HG02642 (cell line): ENCODE data around the gene MASP1.

Experiments
- ATAC-seq: cut with Tn5 transposase; IDR thresholded peaks from one replicate; pipeline ENCODE4 v1.9.1; 2021; ENCODE audit warnings: mild to moderate bottlenecking; ENCODE audit not compliant: unreplicated experiment, poor library complexity

MASP1 gene

GRCh38 chr3:187291512-187292132 is at the start of gene MASP1:
Gene MASP1 (minus strand): TSS chr3:187291737. CDS start chr3:187291632, 105 bp downstream.
- no peak for ATAC-seq

DNA sequence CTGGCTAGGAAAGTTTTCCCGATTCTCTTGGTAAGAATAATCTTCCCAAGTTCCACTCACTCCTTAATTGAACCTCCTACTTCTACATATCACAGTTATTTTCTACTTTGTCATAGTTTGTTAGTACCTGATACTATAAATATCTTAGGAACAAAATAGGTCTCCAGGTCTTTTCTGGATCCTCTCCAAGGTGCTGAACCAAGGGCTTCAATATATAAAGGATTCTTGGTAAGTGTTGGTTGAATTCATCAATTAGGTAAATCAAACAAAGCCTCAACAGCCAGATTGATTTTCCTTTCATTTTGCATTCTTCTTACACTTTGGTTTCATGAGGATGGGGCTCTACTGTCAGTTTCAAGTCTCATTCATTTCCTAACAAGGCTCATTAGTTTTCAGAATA is 49.0 kb upstream of the MASP1 start:
- ATAC-seq: no peak

- no peak for ATAC-seq
Observed at GRCh38 chr3:187336322-187336721, 44.8 kb upstream of the MASP1 start.

DNA sequence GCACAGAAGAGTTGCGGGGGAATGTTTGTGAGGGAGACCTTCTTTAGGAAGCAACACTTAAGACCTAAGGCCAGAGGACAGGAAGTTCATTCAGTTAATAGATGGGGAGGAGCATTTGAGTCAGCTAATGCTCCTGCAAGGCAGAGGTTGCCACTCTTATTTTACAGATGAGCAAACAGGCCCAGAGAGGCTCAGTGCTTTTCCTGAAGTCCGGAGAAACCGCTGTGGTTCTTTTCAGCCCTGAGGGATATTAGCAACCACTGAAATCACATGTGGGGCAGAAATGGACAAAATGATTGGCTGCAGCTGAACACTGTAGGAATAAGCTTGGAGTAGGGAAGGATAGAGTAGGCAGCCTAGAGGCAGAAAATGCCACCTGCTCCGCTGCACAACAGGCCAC is 43.4 kb upstream of the MASP1 start:
- no peak for ATAC-seq

DNA sequence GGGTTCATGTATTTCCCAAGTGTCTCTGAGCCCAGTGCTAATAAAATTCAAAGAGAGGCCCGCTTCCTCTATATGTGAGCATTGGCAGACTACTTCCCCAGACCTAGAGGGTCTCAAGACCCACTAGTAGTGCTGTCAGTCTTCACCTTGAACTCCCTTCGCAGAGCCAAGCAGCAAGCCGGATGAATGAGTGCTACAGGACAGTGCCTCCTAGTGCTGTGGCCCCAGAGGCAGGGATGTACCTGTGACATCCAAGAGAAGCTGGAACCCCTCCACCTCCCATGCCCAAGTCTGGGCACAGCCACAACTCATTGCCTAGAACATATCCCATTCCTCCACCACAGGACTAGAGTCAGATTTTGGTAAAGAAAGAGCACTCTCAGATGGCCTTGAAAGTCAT is 37.2 kb upstream of the MASP1 start:
- no peak for ATAC-seq

GRCh38 chr3:187327845-187328244 is 36.3 kb upstream of the MASP1 start:
- ATAC-seq: no peak

- no peak for ATAC-seq
Observed at GRCh38 chr3:187325632-187326031, 34.1 kb upstream of the MASP1 start.

DNA sequence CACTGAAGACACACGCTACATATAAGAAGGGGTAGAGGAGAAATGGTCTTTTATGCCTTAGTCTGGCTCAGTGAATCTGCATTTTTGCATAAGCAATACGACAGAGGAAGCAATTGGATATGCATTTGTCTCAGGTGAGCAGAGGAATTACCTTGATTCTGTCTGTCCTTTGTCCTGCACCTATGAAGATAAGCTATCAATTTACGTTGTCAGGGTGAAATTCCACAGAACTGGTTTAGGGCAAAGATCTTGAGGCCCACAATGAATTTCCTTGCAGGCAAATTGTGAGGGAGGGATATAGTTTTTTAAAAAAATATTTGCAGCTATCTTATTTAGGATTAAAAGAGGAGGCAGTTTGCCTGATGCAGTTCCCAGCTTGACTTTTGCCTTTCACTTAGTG is 31.6 kb upstream of the MASP1 start:
- no peak for ATAC-seq

DNA sequence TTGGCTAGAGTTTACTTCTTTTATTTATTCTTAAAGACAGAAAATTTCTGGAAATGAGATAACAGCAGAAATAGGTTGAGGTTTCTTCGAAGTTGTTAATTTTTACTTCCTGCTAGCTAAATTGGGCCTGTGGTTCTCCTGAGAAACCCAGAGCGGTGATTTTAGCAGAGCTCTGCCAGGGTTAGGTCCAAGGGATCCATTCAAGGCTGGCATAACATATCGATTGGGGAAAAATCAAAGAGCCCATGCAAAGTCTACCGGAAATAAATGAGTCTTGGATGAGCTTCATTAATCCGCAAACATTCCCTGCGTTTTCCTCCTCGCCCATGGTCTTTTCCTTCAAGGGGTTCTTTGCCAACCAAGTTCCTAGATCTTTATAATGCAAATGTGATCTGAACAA is 30.8 kb upstream of the MASP1 start:
- no peak for ATAC-seq

DNA sequence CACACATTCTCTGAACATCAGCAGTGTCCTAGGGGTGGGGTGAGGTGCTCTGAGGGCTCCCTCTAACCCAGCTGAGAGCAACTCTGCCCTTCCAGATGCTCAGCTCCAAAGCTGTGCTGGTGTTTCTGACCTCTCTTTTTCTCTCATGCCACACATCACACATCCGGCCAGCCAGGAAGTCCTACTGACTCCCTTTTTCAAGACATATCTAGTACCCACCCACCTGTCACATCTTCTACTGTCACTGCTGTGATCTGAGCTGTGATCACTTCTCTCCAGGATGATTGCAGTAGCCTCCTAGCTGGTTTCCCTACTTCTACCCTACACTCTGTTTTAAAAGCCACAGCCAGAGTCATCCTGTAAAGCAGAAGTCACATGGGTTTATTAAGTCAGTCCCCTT is 30.2 kb upstream of the MASP1 start:
- no peak for ATAC-seq

- peak; percentile 77 for ATAC-seq
Observed at GRCh38 chr3:187319699-187320302, 28.3 kb upstream of the MASP1 start.

DNA sequence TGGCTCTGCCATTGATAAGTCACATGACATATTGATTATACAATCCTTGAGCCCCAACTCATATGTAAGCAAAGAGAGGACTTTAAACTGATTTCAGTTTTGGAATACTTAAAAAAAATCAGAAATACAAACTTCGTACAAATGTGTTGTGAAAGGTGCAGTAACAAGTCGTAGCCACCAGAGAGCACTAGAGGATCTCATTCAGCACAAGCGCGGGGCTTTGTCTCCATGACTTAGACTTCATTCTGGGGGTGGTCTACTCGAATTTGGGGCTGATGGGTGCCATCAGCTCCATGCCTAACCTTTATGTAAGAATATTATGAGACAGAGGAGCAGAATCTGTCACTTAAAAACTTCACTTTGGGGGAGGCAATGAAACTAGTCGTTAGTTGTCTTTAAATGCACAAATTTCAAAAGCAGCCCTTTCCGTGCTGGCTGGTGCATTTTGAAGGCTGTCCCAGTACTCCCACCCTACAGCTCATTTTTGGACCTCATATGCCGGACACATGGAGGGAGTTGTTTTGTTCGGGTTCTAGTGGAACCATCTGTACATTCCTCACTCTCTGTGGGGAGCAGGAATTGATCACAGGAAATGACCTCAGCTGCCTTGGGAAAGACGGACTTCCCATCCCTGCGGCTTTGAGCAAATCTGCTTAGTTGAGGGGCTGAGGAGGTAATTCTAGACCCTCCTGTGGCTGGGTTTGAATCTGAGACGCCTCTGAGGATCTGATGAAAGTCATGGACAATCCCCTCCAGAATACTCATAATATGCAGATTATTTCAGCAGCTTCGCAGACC is 27.5 kb upstream of the MASP1 start:
- ATAC-seq: no peak

GRCh38 chr3:187315872-187316271 is 24.3 kb upstream of the MASP1 start:
- ATAC-seq: no peak

DNA sequence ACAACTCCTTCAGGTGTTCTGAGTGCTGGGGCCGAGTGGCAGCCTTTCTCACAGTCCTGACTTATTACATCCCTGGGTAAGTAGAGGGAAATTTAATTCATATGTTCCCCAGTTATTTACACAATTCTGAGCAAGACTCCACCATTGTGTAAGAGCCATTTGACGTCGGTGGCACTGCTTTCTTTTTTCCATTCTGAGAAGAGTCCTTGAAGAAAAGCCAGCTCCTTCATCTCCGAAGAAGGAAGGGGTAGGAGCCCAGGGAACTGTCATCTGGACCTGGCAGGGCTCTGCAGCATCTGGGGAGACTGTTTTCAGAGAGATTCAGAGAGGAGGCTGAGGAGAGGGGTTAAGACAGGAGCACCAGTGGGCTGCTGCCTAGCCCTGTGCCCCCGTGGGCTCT is 22.6 kb upstream of the MASP1 start:
- no peak for ATAC-seq

DNA sequence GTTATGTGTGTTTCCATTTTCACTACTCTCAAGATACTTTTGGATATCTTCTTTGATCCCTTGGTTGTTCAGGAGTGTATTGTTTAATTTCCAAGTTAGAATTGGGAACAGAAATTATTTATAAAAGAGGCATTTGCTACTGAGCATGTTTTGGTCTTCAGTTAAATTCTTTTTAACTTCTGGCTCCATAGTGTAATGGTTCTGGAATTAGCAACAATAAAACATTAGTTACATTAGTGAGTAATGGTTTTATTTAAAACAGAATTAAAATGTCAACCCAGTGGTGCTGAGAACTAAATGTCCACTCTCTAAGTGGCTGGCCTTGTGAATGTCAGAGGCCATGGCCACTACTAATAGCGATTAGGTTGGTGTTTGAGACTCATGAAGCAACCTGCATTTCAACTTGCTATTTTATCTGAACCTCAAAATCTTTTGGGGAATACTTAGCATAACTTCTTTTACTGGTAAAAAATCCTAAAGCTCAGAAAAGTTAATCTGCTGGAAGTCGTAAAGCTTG is 19.5 kb upstream of the MASP1 start:
- ATAC-seq: no peak

DNA sequence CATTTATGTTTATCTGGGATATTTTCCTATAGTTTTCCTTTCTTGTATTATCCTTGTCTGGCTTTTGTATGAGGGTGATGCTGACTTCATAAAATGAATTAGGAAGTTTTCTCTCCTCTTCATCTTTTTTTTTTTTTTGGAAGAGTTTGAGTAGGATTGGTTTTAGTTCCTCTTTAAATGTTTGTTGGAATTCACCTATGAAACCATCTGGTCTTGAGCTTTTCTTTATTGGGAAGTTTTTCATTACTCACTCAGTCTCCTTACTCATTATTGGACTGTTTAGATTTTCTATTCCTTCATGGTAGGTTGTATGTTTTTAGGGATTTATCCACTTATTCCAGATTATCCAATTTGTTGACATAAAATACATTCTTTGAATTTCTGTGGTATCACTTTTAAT is 18.7 kb upstream of the MASP1 start:
- no peak for ATAC-seq

GRCh38 chr3:187305881-187306280 is 14.3 kb upstream of the MASP1 start:
- no peak for ATAC-seq

GRCh38 chr3:187299611-187300010 is 8.1 kb upstream of the MASP1 start:
- ATAC-seq: no peak

GRCh38 chr3:187296911-187297310 is 5.4 kb upstream of the MASP1 start:
- no peak for ATAC-seq

GRCh38 chr3:187296058-187296457 is 4.5 kb upstream of the MASP1 start:
- ATAC-seq: no peak

GRCh38 chr3:187295316-187296034 is 3.9 kb upstream of the MASP1 start:
- ATAC-seq: no peak
